ENCODE measurements around the gene OR9Q1.
"Not testable (repeated sequence)": the region's sequence is repeated elsewhere in the genome, so short reads cannot be mapped to it uniquely, and the experiment has no call there.

The OR9Q1 gene

GRCh38 chr11:58023435-58023931 lies at the start of gene OR9Q1:
Gene OR9Q1 (plus strand): TSS chr11:58023881. CDS start chr11:58179445, 155,564 bp downstream.
- no peak within 1 kb of the TSS for H3K27ac Mint-ChIP-seq
- H3K4me1 Mint-ChIP-seq: no peaks in the 10 kb centered on the region
- H3K4me3 Mint-ChIP-seq: no peak within 1 kb of the TSS
- H3K36me3 Mint-ChIP-seq: no peaks in the 10 kb centered on the region
- ATAC-seq (ENCODE audit: low read depth) (no peak), DNase-seq (ENCODE audit: low spot score in 2 of 2) (no peak)
- H3K9me3 Mint-ChIP-seq: no peaks in the 10 kb centered on the region
- H3K27me3 Mint-ChIP-seq: peaks cover 7% of the 10 kb centered on the region

- DNase-seq (ENCODE audit: low spot score in 2 of 2) (no peak), ATAC-seq (ENCODE audit: low read depth) (no peak)
- H3K9me3 Mint-ChIP-seq: peaks cover 3% of the 10 kb centered on the region
- no peaks in the 10 kb centered on the region for H3K36me3 Mint-ChIP-seq
- no peak overlapping the region for H3K27ac Mint-ChIP-seq
- H3K4me3 Mint-ChIP-seq: no peak overlapping the region
- peaks cover 14% of the 10 kb centered on the region for H3K27me3 Mint-ChIP-seq
- no peaks in the 10 kb centered on the region for H3K4me1 Mint-ChIP-seq
Observed at GRCh38 chr11:57974132-57974531, 49.5 kb upstream of the OR9Q1 start.

- no peak overlapping the region for H3K27ac Mint-ChIP-seq
- H3K9me3 Mint-ChIP-seq: peaks cover 3% of the 10 kb centered on the region
- H3K4me3 Mint-ChIP-seq: no peak overlapping the region
- no peaks in the 10 kb centered on the region for H3K4me1 Mint-ChIP-seq
- no peak for DNase-seq (ENCODE audit: low spot score in 2 of 2)
- H3K36me3 Mint-ChIP-seq: no peaks in the 10 kb centered on the region
- peaks cover 13% of the 10 kb centered on the region for H3K27me3 Mint-ChIP-seq
- no peak for ATAC-seq (ENCODE audit: low read depth)
Observed at GRCh38 chr11:57974848-57975601, 48.7 kb upstream of the OR9Q1 start.

GRCh38 chr11:57977709-57978108 lies 46.0 kb upstream of the OR9Q1 start:
- Mint-ChIP-seq H3K27ac (no peak overlapping the region), H3K27me3 (peaks cover 8% of the 10 kb centered on the region), H3K4me3 (no peak overlapping the region), H3K4me1 (no peaks in the 10 kb centered on the region), H3K36me3 (no peaks in the 10 kb centered on the region), H3K9me3 (no peaks in the 10 kb centered on the region)
- no peak for DNase-seq (ENCODE audit: low spot score in 2 of 2)
- no peak for ATAC-seq (ENCODE audit: low read depth)

- ATAC-seq (ENCODE audit: low read depth): no peak
- Mint-ChIP-seq H3K4me1 (no peaks in the 10 kb centered on the region), H3K27me3 (peaks cover 5% of the 10 kb centered on the region), H3K9me3 (peaks cover 1% of the 10 kb centered on the region), H3K36me3 (no peaks in the 10 kb centered on the region), H3K4me3 (no peak overlapping the region), H3K27ac (no peak overlapping the region)
- no peak for DNase-seq (ENCODE audit: low spot score in 2 of 2)
Observed at GRCh38 chr11:57978686-57979531, 44.8 kb upstream of the OR9Q1 start.

GRCh38 chr11:57979532-57980079 lies 44.1 kb upstream of the OR9Q1 start:
- H3K36me3 Mint-ChIP-seq: no peaks in the 10 kb centered on the region
- ATAC-seq (ENCODE audit: low read depth) (no peak), DNase-seq (ENCODE audit: low spot score in 2 of 2) (no peak)
- H3K4me3 Mint-ChIP-seq: no peak overlapping the region
- no peak overlapping the region for H3K27ac Mint-ChIP-seq
- H3K27me3 Mint-ChIP-seq: peaks cover 5% of the 10 kb centered on the region
- H3K9me3 Mint-ChIP-seq: peaks cover 1% of the 10 kb centered on the region
- no peaks in the 10 kb centered on the region for H3K4me1 Mint-ChIP-seq

- H3K4me3 Mint-ChIP-seq: no peak overlapping the region
- H3K4me1 Mint-ChIP-seq: no peaks in the 10 kb centered on the region
- DNase-seq (ENCODE audit: low spot score in 2 of 2): no peak
- H3K9me3 Mint-ChIP-seq: peaks cover 1% of the 10 kb centered on the region
- peaks cover 4% of the 10 kb centered on the region for H3K27me3 Mint-ChIP-seq
- no peak for ATAC-seq (ENCODE audit: low read depth)
- H3K27ac Mint-ChIP-seq: no peak overlapping the region
- H3K36me3 Mint-ChIP-seq: no peaks in the 10 kb centered on the region
Observed at GRCh38 chr11:57980201-57980600, 43.5 kb upstream of the OR9Q1 start.

GRCh38 chr11:57981536-57981935 lies 42.1 kb upstream of the OR9Q1 start:
- peaks cover 1% of the 10 kb centered on the region for H3K9me3 Mint-ChIP-seq
- no peak overlapping the region for H3K4me3 Mint-ChIP-seq
- no peak overlapping the region for H3K27ac Mint-ChIP-seq
- no peak for ATAC-seq (ENCODE audit: low read depth)
- no peaks in the 10 kb centered on the region for H3K36me3 Mint-ChIP-seq
- H3K27me3 Mint-ChIP-seq: peaks cover 4% of the 10 kb centered on the region
- no peaks in the 10 kb centered on the region for H3K4me1 Mint-ChIP-seq
- DNase-seq (ENCODE audit: low spot score in 2 of 2): no peak

- H3K4me3 Mint-ChIP-seq: no peak overlapping the region
Observed at GRCh38 chr11:57982776-57983175, 40.9 kb upstream of the OR9Q1 start.

GRCh38 chr11:57983191-57983590 lies 40.5 kb upstream of the OR9Q1 start:
- H3K4me1 Mint-ChIP-seq: no peaks in the 10 kb centered on the region
- H3K9me3 Mint-ChIP-seq: peaks cover 4% of the 10 kb centered on the region
- H3K36me3 Mint-ChIP-seq: no peaks in the 10 kb centered on the region
- no peak overlapping the region for H3K27ac Mint-ChIP-seq
- H3K4me3 Mint-ChIP-seq: no peak overlapping the region
- H3K27me3 Mint-ChIP-seq: peaks cover 4% of the 10 kb centered on the region
- ATAC-seq (ENCODE audit: low read depth) (no peak), DNase-seq (ENCODE audit: low spot score in 2 of 2) (no peak)

More at GRCh38 chr11:57982776-57983175, 40.9 kb upstream of the OR9Q1 start:
- Mint-ChIP-seq H3K27ac (no peak overlapping the region), H3K4me1 (no peaks in the 10 kb centered on the region), H3K36me3 (no peaks in the 10 kb centered on the region), H3K27me3 (peaks cover 4% of the 10 kb centered on the region), H3K9me3 (peaks cover 1% of the 10 kb centered on the region)
- DNase-seq (ENCODE audit: low spot score in 2 of 2) (no peak), ATAC-seq (ENCODE audit: low read depth) (no peak)

- H3K4me1 Mint-ChIP-seq; ATAC-seq (ENCODE audit: low read depth); H3K36me3 Mint-ChIP-seq; H3K27me3 Mint-ChIP-seq; DNase-seq (ENCODE audit: low spot score in 2 of 2); H3K4me3 Mint-ChIP-seq; H3K9me3 Mint-ChIP-seq; H3K27ac Mint-ChIP-seq: not testable (repeated sequence)
Observed at GRCh38 chr11:57999523-57999922, 24.2 kb upstream of the OR9Q1 start.

GRCh38 chr11:58000021-58000420 lies 23.7 kb upstream of the OR9Q1 start:
- H3K9me3 Mint-ChIP-seq; ATAC-seq (ENCODE audit: low read depth); DNase-seq (ENCODE audit: low spot score in 2 of 2); H3K27ac Mint-ChIP-seq; H3K36me3 Mint-ChIP-seq; H3K4me1 Mint-ChIP-seq; H3K4me3 Mint-ChIP-seq: not testable (repeated sequence)
- peaks cover 12% of the 10 kb centered on the region for H3K27me3 Mint-ChIP-seq

- DNase-seq (ENCODE audit: low spot score in 2 of 2) (no peak), ATAC-seq (ENCODE audit: low read depth) (no peak)
- H3K4me3 Mint-ChIP-seq: no peak overlapping the region
- no peaks in the 10 kb centered on the region for H3K9me3 Mint-ChIP-seq
- H3K4me1 Mint-ChIP-seq: peaks cover 3% of the 10 kb centered on the region
- no peak overlapping the region for H3K27ac Mint-ChIP-seq
- H3K27me3 Mint-ChIP-seq: peaks cover 15% of the 10 kb centered on the region
- no peaks in the 10 kb centered on the region for H3K36me3 Mint-ChIP-seq
Observed at GRCh38 chr11:58000699-58001098, 23.0 kb upstream of the OR9Q1 start.

GRCh38 chr11:58003036-58003435 lies 20.6 kb upstream of the OR9Q1 start:
- no peaks in the 10 kb centered on the region for H3K9me3 Mint-ChIP-seq
- peaks cover 15% of the 10 kb centered on the region for H3K27me3 Mint-ChIP-seq
- no peak overlapping the region for H3K4me3 Mint-ChIP-seq
- peaks cover 3% of the 10 kb centered on the region for H3K4me1 Mint-ChIP-seq
- no peak for DNase-seq (ENCODE audit: low spot score in 2 of 2)
- H3K27ac Mint-ChIP-seq: no peak overlapping the region
- no peak for ATAC-seq (ENCODE audit: low read depth)
- H3K36me3 Mint-ChIP-seq: no peaks in the 10 kb centered on the region

Data from memory B cell (primary cell).